GM18505 (cell line): ENCODE measurements around the gene TSKU.

Experiments
- ATAC-seq: cut with Tn5 transposase; IDR thresholded peaks from one replicate; pipeline ENCODE4 v1.9.1; 2021; ENCODE audit not compliant: unreplicated experiment
- POLR2A ChIP-seq: IDR thresholded peaks from 4 replicates; pipeline ENCODE4 v1.6.1; 2011; ENCODE audit warnings: borderline replicate concordance; ENCODE audit not compliant: insufficient read depth, insufficient read length; ENCODE audit errors: extremely low read depth

The TSKU gene

GRCh38 chr11:76747153-76747914 lies 35.8 kb upstream of the TSKU start:
- no peak for TF ChIP-seq POLR2A
- ATAC-seq = no peak

- TF ChIP-seq POLR2A = no peak
- ATAC-seq = no peak
These were observed 35.0 kb upstream of the TSKU start for GRCh38 chr11:76747915-76748860.

- no peak for TF ChIP-seq POLR2A
- ATAC-seq = no peak
These were observed 34.2 kb upstream of the TSKU start for GRCh38 chr11:76748948-76749347.

- no peak for ATAC-seq
These were observed 33.1 kb upstream of the TSKU start for GRCh38 chr11:76750067-76750466.

GRCh38 chr11:76750746-76751145 lies 32.4 kb upstream of the TSKU start:
- TF ChIP-seq POLR2A = no peak

More at GRCh38 chr11:76750067-76750466, 33.1 kb upstream of the TSKU start:
- no peak for TF ChIP-seq POLR2A

GRCh38 chr11:76752321-76753143 lies 30.6 kb upstream of the TSKU start:
- ATAC-seq = no peak

More at GRCh38 chr11:76750746-76751145, 32.4 kb upstream of the TSKU start:
- ATAC-seq = no peak

GRCh38 chr11:76753449-76753848 lies 29.7 kb upstream of the TSKU start:
- no peak for TF ChIP-seq POLR2A

More at GRCh38 chr11:76752321-76753143, 30.6 kb upstream of the TSKU start:
- no peak for TF ChIP-seq POLR2A

GRCh38 chr11:76753950-76754349 lies 29.2 kb upstream of the TSKU start:
- no peak for ATAC-seq

More at GRCh38 chr11:76753449-76753848, 29.7 kb upstream of the TSKU start:
- ATAC-seq = no peak

GRCh38 chr11:76756341-76756741 lies 26.8 kb upstream of the TSKU start:
- TF ChIP-seq POLR2A = no peak
- no peak for ATAC-seq

More at GRCh38 chr11:76753950-76754349, 29.2 kb upstream of the TSKU start:
- no peak for TF ChIP-seq POLR2A

GRCh38 chr11:76758311-76758710 lies 24.8 kb upstream of the TSKU start:
- no peak for ATAC-seq
- TF ChIP-seq POLR2A = no peak

GRCh38 chr11:76759092-76759491 lies 24.1 kb upstream of the TSKU start:
- no peak for ATAC-seq
- no peak for TF ChIP-seq POLR2A

GRCh38 chr11:76759517-76759916 lies 23.6 kb upstream of the TSKU start:
- no peak for ATAC-seq
- TF ChIP-seq POLR2A = no peak

GRCh38 chr11:76760236-76760635 lies 22.9 kb upstream of the TSKU start:
- ATAC-seq = no peak
- TF ChIP-seq POLR2A = no peak
